H54 (cell line): Measurements from ENCODE around the gene CAGE1.
"Not testable (repeated sequence)": the region's sequence is repeated elsewhere in the genome, so short reads cannot be mapped to it uniquely, and the experiment has no call there.

Source experiments
- DNase-seq: peaks from one replicate; pipeline ENCODE4 v3.0.0; 2011; ENCODE audit warnings: low spot score, mixed read lengths; ENCODE audit not compliant: insufficient read length
- FAIRE-seq: peaks from 3 replicates; lab custom pipeline; 2011; peaks lifted over from hg19 to GRCh38; lab: Jason Lieb, UNC
- POLR2A ChIP-seq: IDR thresholded peaks from 2 replicates; pipeline ENCODE4 v1.6.1; 2011; ENCODE audit warnings: low read depth, mild to moderate bottlenecking, low read length

CAGE1 gene

GRCh38 chr6:7338031-7338430 lies 51.5 kb downstream of the CAGE1 start:
- DNase-seq (no peak), FAIRE-seq (no peak)
- TF ChIP-seq POLR2A, result no peak

DNA sequence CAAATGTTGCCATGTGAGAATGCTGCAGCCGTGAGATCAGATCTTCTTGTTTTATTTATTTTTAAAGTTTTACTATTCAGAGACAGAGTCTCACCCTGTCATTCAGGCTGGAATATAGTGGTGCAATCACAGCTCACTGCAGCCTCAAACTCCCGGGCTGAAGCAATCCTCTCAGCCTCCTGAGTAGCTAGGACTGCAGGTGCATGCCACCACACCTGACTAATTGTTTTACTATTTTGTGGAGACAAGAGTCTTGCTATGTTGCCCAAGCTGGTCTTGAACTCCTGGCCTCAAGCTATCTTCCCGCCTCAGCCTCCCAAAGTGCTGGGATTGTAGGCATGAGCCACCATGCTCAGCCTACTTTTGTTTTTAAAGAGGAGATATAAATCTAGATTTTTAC lies 54.0 kb downstream of the CAGE1 start:
- FAIRE-seq, result no peak
- no peak for TF ChIP-seq POLR2A
- no peak for DNase-seq

- no peak for DNase-seq
- no peak for FAIRE-seq
- no peak for TF ChIP-seq POLR2A
Measured at GRCh38 chr6:7334685-7335084, 54.9 kb downstream of the CAGE1 start.

- FAIRE-seq (no peak), DNase-seq (no peak)
- no peak for TF ChIP-seq POLR2A
Measured at GRCh38 chr6:7332090-7332745, 57.3 kb downstream of the CAGE1 start.

- DNase-seq (no peak), FAIRE-seq (no peak)
Measured at GRCh38 chr6:7331452-7331851, 58.1 kb downstream of the CAGE1 start.

GRCh38 chr6:7328243-7328642 lies 61.3 kb downstream of the CAGE1 start:
- DNase-seq (no peak), FAIRE-seq (no peak)
- TF ChIP-seq POLR2A, result no peak

More at GRCh38 chr6:7331452-7331851, 58.1 kb downstream of the CAGE1 start:
- no peak for TF ChIP-seq POLR2A

DNA sequence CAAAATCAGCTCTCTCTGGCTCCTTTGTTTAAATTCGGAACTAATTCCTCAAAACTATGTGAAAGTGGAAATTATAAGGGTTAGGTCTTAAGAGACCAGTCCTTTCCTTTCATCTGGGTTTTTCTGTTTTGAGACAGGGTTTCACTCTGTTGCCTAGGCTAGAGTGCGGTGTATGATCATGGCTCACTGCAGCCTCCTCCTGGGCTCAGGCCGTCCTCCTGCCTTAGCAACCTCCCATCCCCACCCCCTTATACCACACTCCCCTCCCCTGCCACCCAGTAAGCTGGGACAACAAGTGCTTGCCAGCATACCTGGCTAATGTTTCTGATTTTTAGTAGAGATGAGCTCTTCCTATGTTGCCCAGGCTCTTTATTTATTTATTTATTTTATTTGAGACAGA lies 63.8 kb downstream of the CAGE1 start:
- FAIRE-seq (no peak), DNase-seq (no peak)
- TF ChIP-seq POLR2A, result no peak

DNA sequence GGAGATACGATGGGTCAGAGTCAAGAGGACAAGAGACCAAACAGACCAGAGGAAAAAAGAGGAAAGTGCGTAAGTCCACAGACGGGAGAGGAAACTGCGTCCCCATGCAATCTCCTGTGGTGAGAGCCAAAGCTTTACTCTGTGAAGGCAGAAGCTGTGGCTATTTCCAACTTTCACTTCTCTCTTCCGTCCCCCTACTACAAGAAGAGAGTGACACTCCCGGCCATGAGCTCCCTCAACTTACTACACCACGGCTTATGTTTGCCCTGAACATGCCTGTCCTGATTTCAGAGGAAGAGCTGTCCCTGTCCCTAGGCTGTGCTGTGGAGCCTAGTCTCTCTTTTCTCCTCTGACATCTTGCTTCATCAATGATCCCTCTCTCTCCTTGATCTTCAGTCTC lies 65.0 kb downstream of the CAGE1 start:
- no peak for TF ChIP-seq POLR2A
- DNase-seq (no peak), FAIRE-seq (no peak)

DNA sequence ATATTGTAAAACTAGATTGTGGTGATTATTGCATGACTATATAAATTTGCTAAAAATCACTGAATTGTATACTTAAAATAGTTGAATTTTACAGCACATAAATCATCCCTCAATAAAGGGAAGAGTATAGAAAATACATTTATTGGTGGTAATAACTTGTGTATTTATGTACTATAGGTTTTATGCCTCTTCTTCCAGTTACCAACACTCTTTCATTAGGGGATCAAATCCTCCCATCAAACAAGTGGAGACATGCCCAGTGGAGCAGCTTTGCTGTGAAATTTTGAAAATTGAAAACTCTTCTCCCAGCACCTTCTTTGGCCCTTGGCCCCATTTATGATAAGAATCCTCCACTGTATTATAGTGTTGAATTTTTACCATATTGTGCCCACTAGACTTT lies 66.5 kb downstream of the CAGE1 start:
- no peak for DNase-seq
- FAIRE-seq, result no peak

GRCh38 chr6:7321866-7322265 lies 67.7 kb downstream of the CAGE1 start:
- not testable (repeated sequence) for FAIRE-seq, DNase-seq

More for the DNA sequence above, 66.5 kb downstream of the CAGE1 start:
- no peak for TF ChIP-seq POLR2A

- FAIRE-seq, DNase-seq: not testable (repeated sequence)
Measured at GRCh38 chr6:7319406-7319805, 70.1 kb downstream of the CAGE1 start.

DNA sequence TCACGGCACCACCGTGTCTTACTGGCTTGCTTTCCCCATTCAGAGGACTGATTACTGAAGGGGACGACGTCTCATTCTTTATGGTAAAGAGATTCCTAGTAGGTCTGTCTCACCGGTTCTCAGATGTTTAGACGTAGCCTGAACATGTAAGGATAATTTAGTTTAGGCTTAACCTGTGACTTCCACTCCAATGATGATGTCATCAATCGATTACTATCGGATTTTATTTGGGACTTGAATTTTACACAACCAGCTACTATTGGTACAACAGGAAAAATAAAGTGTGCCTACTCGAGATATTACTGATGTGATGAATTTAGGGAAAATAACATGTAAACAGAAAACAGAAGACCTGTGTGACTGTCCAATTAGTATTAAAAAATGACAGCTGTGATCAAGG lies 72.0 kb downstream of the CAGE1 start:
- FAIRE-seq (no peak), DNase-seq (no peak)
- no peak for TF ChIP-seq POLR2A

DNA sequence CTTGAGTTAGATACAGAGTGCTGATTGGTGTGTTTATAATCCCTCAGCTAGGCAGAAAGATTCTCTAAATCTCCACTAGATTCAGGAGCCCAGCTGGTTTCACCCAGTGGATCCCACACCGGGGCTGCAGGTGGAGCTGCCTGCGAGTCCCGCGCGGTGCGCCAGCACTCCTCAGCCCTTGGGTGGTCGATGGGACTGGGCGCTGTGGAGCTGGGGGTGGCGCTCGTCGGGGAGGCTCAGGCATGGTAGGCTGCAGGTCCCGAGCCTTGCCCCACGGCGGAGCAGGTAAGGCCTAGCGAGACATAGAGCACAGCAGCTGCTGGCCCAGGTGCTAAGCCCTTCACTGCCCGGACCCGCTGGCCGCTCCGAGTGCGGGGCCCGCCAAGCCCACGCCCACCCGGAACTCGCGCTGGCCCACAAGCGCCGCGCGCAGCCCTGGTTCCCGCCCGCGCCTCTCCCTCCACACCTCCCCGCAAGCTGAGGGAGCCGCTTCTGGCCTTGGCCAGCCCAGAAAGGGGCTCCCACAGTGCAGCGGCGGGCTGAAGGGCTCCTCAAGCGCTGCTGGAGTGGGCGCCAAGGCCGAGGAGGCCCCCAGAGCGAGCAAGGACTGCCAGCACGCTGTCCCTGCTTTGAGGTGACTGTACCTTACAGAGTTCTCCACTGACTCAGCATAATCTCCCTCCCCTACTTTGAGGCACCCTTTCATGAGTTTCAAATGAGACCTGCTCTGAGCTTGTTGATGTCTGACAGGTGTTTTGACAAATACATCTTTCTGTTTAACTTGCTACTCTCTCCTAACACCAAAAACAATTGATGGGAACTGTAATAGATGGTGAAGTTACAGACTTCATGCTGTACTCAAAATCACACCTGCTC lies 72.6 kb downstream of the CAGE1 start:
- DNase-seq (no peak), FAIRE-seq (no peak)
- no peak for TF ChIP-seq POLR2A

DNA sequence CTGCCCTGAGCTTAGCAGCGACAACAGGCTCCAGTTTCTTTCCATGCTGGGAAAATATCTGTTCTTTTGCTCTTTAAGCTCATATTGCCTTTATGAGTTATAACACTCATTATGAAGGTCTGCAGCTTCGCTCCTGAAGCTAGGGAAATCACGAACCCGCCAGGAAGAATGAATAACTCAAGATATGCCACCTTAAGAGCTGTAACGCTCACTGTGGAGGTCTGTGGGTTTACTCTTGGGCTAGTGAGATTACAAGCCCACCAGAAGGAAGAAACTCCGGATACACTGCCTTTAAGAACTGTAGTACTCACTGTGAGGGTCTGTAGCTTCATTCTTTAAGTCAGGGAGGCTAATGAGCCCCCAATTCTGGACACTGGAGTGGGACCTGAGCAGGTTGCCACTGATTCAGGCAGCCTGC lies 73.6 kb downstream of the CAGE1 start:
- no peak for TF ChIP-seq POLR2A
- FAIRE-seq, result no peak
- DNase-seq, result no peak

GRCh38 chr6:7315087-7315947 lies 74.2 kb downstream of the CAGE1 start:
- DNase-seq, result not testable (repeated sequence)

More at GRCh38 chr6:7315087-7315947, 74.2 kb downstream of the CAGE1 start:
- FAIRE-seq, result not testable (repeated sequence)
